ENCODE results near the gene CBLN4. TPM values are rescaled to one million over a fixed set of nuclear protein-coding genes. Genes with fewer than 3 reads are reported as not detected.

CBLN4 gene
- total RNA-seq, 2 experiments from 2014 or later, result not detected

- H3K9me3 ChIP-seq (ENCODE audit: control insufficient read depth in 1 of 2, insufficient read depth in 1 of 2, low read length in 2 of 2), result peaks cover 0 to 4% of the 10 kb centered on the region in 2 experiments
- no peaks in the 10 kb centered on the region for H3K4me1 ChIP-seq (ENCODE audit: insufficient read depth, low read length)
- Mint-ChIP-seq H3K27ac (no peak overlapping the region), H3K36me3 (ENCODE audit: low read depth) (no peaks in the 10 kb centered on the region), H3K27me3 (no peaks in the 10 kb centered on the region), H3K9me3 (peaks cover 3% of the 10 kb centered on the region), H3K4me3 (no peak overlapping the region), H3K4me1 (ENCODE audit: low read depth) (no peaks in the 10 kb centered on the region)
- POLR2A ChIA-PET, result no interaction called here
- intact Hi-C loops (cut with DNase I, micrococcal nuclease), result no loop called here
- no peak for ATAC-seq (ENCODE audit: poor library complexity)
- no peaks in the 10 kb centered on the region for H3K27me3 ChIP-seq (ENCODE audit: control insufficient read depth in 1 of 2, insufficient read depth in 2 of 2, low read length in 2 of 2)
- DNase-seq, result no peak
- TF ChIP-seq, protein P1, sequence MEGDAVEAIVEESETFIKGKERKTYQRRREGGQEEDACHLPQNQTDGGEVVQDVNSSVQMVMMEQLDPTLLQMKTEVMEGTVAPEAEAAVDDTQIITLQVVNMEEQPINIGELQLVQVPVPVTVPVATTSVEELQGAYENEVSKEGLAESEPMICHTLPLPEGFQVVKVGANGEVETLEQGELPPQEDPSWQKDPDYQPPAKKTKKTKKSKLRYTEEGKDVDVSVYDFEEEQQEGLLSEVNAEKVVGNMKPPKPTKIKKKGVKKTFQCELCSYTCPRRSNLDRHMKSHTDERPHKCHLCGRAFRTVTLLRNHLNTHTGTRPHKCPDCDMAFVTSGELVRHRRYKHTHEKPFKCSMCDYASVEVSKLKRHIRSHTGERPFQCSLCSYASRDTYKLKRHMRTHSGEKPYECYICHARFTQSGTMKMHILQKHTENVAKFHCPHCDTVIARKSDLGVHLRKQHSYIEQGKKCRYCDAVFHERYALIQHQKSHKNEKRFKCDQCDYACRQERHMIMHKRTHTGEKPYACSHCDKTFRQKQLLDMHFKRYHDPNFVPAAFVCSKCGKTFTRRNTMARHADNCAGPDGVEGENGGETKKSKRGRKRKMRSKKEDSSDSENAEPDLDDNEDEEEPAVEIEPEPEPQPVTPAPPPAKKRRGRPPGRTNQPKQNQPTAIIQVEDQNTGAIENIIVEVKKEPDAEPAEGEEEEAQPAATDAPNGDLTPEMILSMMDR (IDR thresholded peaks at IDR 0.05), result no peak
- no peak overlapping the region for H3K4me3 ChIP-seq (ENCODE audit: low read length)
- CTCF ChIA-PET, result no interaction called here
- H3K36me3 ChIP-seq (ENCODE audit: insufficient read depth, low read length), result no peaks in the 10 kb centered on the region
- H3K27ac ChIP-seq (ENCODE audit: low read depth in 1 of 2, low read length in 2 of 2), result no peak overlapping the region
Observed at GRCh38 chr20:56014998-56015397, 9.7 kb upstream of the CBLN4 start.

- Histone ChIP-seq H3K27me3 (ENCODE audit: control insufficient read depth in 1 of 2, insufficient read depth in 2 of 2, low read length in 2 of 2) (no peaks in the 10 kb centered on the region), H3K36me3 (ENCODE audit: insufficient read depth, low read length) (no peaks in the 10 kb centered on the region), H3K4me1 (ENCODE audit: insufficient read depth, low read length) (no peaks in the 10 kb centered on the region), H3K4me3 (ENCODE audit: low read length) (no peak overlapping the region), H3K27ac (ENCODE audit: low read depth in 1 of 2, low read length in 2 of 2) (no peak overlapping the region), H3K9me3 (ENCODE audit: control insufficient read depth in 1 of 2, insufficient read depth in 1 of 2, low read length in 2 of 2) (no peaks in the 10 kb centered on the region)
- Mint-ChIP-seq H3K27ac (no peak overlapping the region), H3K9me3 (no peaks in the 10 kb centered on the region), H3K4me1 (ENCODE audit: low read depth) (no peaks in the 10 kb centered on the region), H3K27me3 (no peaks in the 10 kb centered on the region), H3K4me3 (no peak overlapping the region), H3K36me3 (ENCODE audit: low read depth) (no peaks in the 10 kb centered on the region)
- intact Hi-C loops (cut with DNase I, micrococcal nuclease), result no loop called here
- DNase-seq (no peak), ATAC-seq (ENCODE audit: poor library complexity) (no peak)
- CTCF ChIA-PET, result no interaction called here
- TF ChIP-seq, protein P1 (IDR thresholded peaks at IDR 0.05), result no peak
- POLR2A ChIA-PET, result no interaction called here
Observed at GRCh38 chr20:56014151-56014550, 8.8 kb upstream of the CBLN4 start.

DNA sequence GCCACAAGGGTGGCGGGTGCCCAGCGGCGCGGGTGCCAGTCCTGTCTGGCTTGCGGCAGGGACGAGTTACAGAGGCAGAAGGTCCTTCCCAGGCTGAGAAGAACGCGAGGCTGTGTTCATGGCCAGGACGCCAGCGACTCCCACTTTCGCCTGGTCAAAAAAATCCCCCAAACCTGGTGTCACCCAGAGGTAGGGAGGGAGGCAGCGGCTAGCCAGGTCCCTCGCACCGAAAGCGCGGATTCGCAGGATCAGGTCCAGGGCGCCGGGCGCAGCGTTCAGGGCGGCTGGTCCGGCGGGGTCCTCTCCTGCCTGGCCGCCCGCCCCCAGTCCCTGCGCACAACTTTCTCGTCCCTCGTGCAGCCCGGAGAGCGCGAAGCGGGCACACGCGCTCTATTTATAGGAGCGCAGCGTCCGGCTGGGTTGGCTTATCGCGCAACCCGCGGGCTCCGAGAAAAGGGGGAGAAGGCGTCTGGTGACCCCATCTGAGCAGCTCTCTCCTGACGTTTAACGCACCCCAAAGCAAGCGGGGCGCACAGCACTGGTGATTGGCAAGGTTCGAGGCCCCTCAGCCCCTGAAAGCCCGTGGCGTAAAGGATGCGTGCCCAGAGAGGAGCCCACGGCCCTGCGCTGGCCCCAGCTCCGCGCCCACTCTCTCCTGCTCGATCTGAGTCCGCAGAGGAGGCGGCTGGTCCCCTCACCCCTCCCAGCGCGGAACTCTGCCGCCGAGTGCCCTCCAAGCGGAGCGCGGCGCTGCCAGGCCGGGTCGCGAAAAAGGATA lies 519 bp downstream of the CBLN4 start:
- no peak for ATAC-seq (ENCODE audit: poor library complexity)
- H3K9me3 ChIP-seq (ENCODE audit: control insufficient read depth in 1 of 2, insufficient read depth in 1 of 2, low read length in 2 of 2), result peaks cover 0 to 36% of the 10 kb centered on the region in 2 experiments
- no peak overlapping the region for H3K27ac Mint-ChIP-seq
- POLR2A ChIA-PET, result no interaction called here
- H3K27me3 Mint-ChIP-seq, result peaks cover 42% of the 10 kb centered on the region
- no peaks in the 10 kb centered on the region for H3K4me1 Mint-ChIP-seq (ENCODE audit: low read depth)
- intact Hi-C loops (cut with DNase I, micrococcal nuclease), result no loop called here
- no peaks in the 10 kb centered on the region for H3K36me3 ChIP-seq (ENCODE audit: insufficient read depth, low read length)
- TF ChIP-seq, protein P1 (IDR thresholded peaks at IDR 0.05), result no peak
- no peak overlapping the region for H3K27ac ChIP-seq (ENCODE audit: low read depth in 1 of 2, low read length in 2 of 2)
- no peaks in the 10 kb centered on the region for H3K36me3 Mint-ChIP-seq (ENCODE audit: low read depth)
- peaks cover 5% of the 10 kb centered on the region for H3K9me3 Mint-ChIP-seq
- CTCF ChIA-PET, result no interaction called here
- H3K4me3 ChIP-seq (ENCODE audit: low read length), result no peak overlapping the region
- H3K4me3 Mint-ChIP-seq, result no peak overlapping the region
- no peak for DNase-seq
- H3K4me1 ChIP-seq (ENCODE audit: insufficient read depth, low read length), result no peaks in the 10 kb centered on the region
- H3K27me3 ChIP-seq (ENCODE audit: control insufficient read depth in 1 of 2, insufficient read depth in 2 of 2, low read length in 2 of 2), result peaks cover 14 to 33% of the 10 kb centered on the region in 2 experiments

All from CD4-positive, alpha-beta T cell (primary cell).